Measurements from ENCODE around the gene PTF1A. TPM values are rescaled to one million over a fixed set of nuclear protein-coding genes. Genes with fewer than 3 reads are reported as not detected.

PTF1A gene
- total RNA-seq, 2 experiments from 2014 or later = not detected

- H3K27ac ChIP-seq (ENCODE audit: low read depth, low read length, poor library complexity, severe bottlenecking) = no peak overlapping the region
- ChIA-PET POLR2A (no interaction called here), CTCF (ENCODE audit: unreplicated experiment) (no interaction called here)
- no peak overlapping the region for H3K4me3 ChIP-seq (ENCODE audit: low read depth, low read length, poor library complexity, severe bottlenecking)
- H3K4me1 ChIP-seq (ENCODE audit: insufficient read depth, low read length, poor library complexity, severe bottlenecking) = no peaks in the 10 kb centered on the region
- intact Hi-C loops (cut with micrococcal nuclease; ENCODE audit: unreplicated experiment) = no loop called here
- H2AFZ ChIP-seq (ENCODE audit: low read length) = no peak overlapping the region
- H3K4me2 ChIP-seq (ENCODE audit: low read length) = no peak overlapping the region
- no peak for DNase-seq (ENCODE audit: low spot score)
- H3K36me3 ChIP-seq (ENCODE audit: insufficient read depth, low read length) = no peaks in the 10 kb centered on the region
- H3K79me2 ChIP-seq (ENCODE audit: insufficient read depth, low read depth, low read length) = no peaks in the 10 kb centered on the region
- no TSS peak for BruUV-seq (replicated peaks)
- TF ChIP-seq EZH2phosphoT487 (IDR thresholded peaks at IDR 0.05; ENCODE audit: borderline replicate concordance, low read depth, low read length) (no peak), CTCF (conservative IDR thresholded peaks at IDR 0.05; ENCODE audit: low read length) (no peak)
- no peaks in the 10 kb centered on the region for H4K20me1 ChIP-seq (ENCODE audit: insufficient read depth, low read length)
- H3K9me2 ChIP-seq (ENCODE audit: insufficient read depth, low read length) = no peaks in the 10 kb centered on the region
- no peaks in the 10 kb centered on the region for H3K9me3 ChIP-seq (ENCODE audit: low read length)
Measured at GRCh38 chr10:23203369-23204325, 11.5 kb downstream of the PTF1A start.

DNA sequence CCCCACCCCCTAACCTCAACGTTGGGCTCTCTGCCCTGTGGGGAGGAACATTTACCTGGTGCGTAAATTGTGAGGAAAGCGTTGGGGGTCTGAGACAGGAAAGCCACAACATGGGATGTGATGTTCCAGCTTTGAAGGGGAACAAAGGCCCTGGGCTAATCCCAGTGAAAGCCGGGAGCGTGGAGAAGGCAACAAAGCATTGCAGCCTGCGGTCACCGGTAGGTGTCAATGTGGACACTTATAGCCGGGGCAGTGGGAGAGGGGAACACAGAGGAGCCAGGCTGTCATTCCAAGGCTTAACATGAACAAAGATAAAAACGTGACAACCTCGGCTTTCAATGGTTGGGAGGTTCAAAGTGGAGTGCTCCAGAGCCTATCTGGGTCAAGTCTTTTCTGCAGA lies 12.7 kb downstream of the PTF1A start:
- H3K4me3 ChIP-seq (ENCODE audit: low read depth, low read length, poor library complexity, severe bottlenecking) = no peak overlapping the region
- DNase-seq (ENCODE audit: low spot score) = no peak
- no peaks in the 10 kb centered on the region for H3K4me1 ChIP-seq (ENCODE audit: insufficient read depth, low read length, poor library complexity, severe bottlenecking)
- H3K36me3 ChIP-seq (ENCODE audit: insufficient read depth, low read length) = no peaks in the 10 kb centered on the region
- H3K9me2 ChIP-seq (ENCODE audit: insufficient read depth, low read length) = no peaks in the 10 kb centered on the region
- no TSS peak for BruUV-seq (replicated peaks)
- no peaks in the 10 kb centered on the region for H3K9me3 ChIP-seq (ENCODE audit: low read length)
- ChIA-PET POLR2A (no interaction called here), CTCF (ENCODE audit: unreplicated experiment) (no interaction called here)
- H3K79me2 ChIP-seq (ENCODE audit: insufficient read depth, low read depth, low read length) = no peaks in the 10 kb centered on the region
- intact Hi-C loops (cut with micrococcal nuclease; ENCODE audit: unreplicated experiment) = no loop called here
- no peak overlapping the region for H3K27ac ChIP-seq (ENCODE audit: low read depth, low read length, poor library complexity, severe bottlenecking)
- no peak overlapping the region for H2AFZ ChIP-seq (ENCODE audit: low read length)
- TF ChIP-seq EZH2phosphoT487 (IDR thresholded peaks at IDR 0.05; ENCODE audit: borderline replicate concordance, low read depth, low read length) (no peak), CTCF (conservative IDR thresholded peaks at IDR 0.05; ENCODE audit: low read length) (no peak)
- no peaks in the 10 kb centered on the region for H4K20me1 ChIP-seq (ENCODE audit: insufficient read depth, low read length)
- H3K4me2 ChIP-seq (ENCODE audit: low read length) = no peak overlapping the region
